ENCODE measurements around the gene SPNS3. TPM values are rescaled to one million over a fixed set of nuclear protein-coding genes. Genes with fewer than 3 reads are reported as not detected.

The SPNS3 gene
- total and polyA plus RNA-seq, 9 of the 15 experiments (the other 6 are each of a cell fraction or from before 2014, with no cell fraction given): not detected

GRCh38 chr17:4476511-4477070 lies 42.9 kb downstream of the SPNS3 start:
- no peak for FAIRE-seq
- ATAC-seq: no peak

More at GRCh38 chr17:4476511-4477070, 42.9 kb downstream of the SPNS3 start:
- no peak for TF ChIP-seq RBM14 (IDR thresholded peaks at IDR 0.05; ENCODE audit: borderline replicate concordance, insufficient read depth, low read depth, low read length)
- TF ChIP-seq FOXO4 (CRISPR knock-in tag; IDR thresholded peaks at IDR 0.05): no peak
- no peak for TF ChIP-seq PHF8 (IDR thresholded peaks at IDR 0.05; ENCODE audit: borderline replicate concordance, low read length)
- TF ChIP-seq TFAP4 (CRISPR knock-in tag; IDR thresholded peaks at IDR 0.05; ENCODE audit: borderline replicate concordance): no peak
- TF ChIP-seq RFX5 (IDR thresholded peaks at IDR 0.05; ENCODE audit: low read depth, low read length): no peak
- no peak for TF ChIP-seq CHD4 (IDR thresholded peaks at IDR 0.05; ENCODE audit: insufficient read depth, insufficient replicate concordance, low read depth, low read length, poor library complexity, severe bottlenecking)
- no peak for TF ChIP-seq KDM2B (CRISPR knock-in tag; IDR thresholded peaks at IDR 0.05)
- no peak for TF ChIP-seq SMARCA4 (IDR thresholded peaks at IDR 0.05)
- no peak for TF ChIP-seq CUX1 (CRISPR knock-in tag; IDR thresholded peaks at IDR 0.05)
- peaks cover 14 to 54% of the 10 kb centered on the region in 2 experiments; a peak in 4 of 5 replicates for H3K27me3 ChIP-seq (ENCODE audit: control insufficient read depth in 2 of 2, insufficient read depth in 2 of 2, low read length in 2 of 2)
- H3K9ac ChIP-seq (ENCODE audit: insufficient read depth in 1 of 2, low read depth in 2 of 2, low read length in 2 of 2): no peak overlapping the region
- 8% methylated on average over 13 of the region's 19 CpGs for WGBS (ENCODE audit: insufficient coverage, low coverage, missing lambda C conversion rate)
- in situ Hi-C loops (cut with MboI) (no loop called here), intact Hi-C loops (cut with micrococcal nuclease) (no loop called here)
- H4K20me1 ChIP-seq (replicated peaks; ENCODE audit: control insufficient read depth, insufficient read depth, low read length): no peaks in the 10 kb centered on the region
- H3K4me1 ChIP-seq (replicated peaks in 1 of 2; ENCODE audit: control insufficient read depth in 2 of 2, insufficient read depth in 2 of 2, low read length in 2 of 2): no peaks in the 10 kb centered on the region
- H3K27ac ChIP-seq (ENCODE audit: extremely low read depth, low read depth, low read length): no peak overlapping the region
- H3K79me2 ChIP-seq (ENCODE audit: control insufficient read depth, insufficient read depth, low read length): no peaks in the 10 kb centered on the region
- H3K4me2 ChIP-seq (ENCODE audit: insufficient read depth, low read length): no peak overlapping the region
- no peaks in the 10 kb centered on the region for H3K36me3 ChIP-seq (ENCODE audit: control insufficient read depth, insufficient read depth, low read length)
- ChIA-PET CTCF (ENCODE audit: low intra/inter-chr PET ratio) (no interaction called here), POLR2A (no interaction called here)
- H3K9me1 ChIP-seq (ENCODE audit: control insufficient read depth, insufficient read depth, low read length): no peaks in the 10 kb centered on the region
- no TSS peak for BruUV-seq (replicated peaks)
- DNase-seq (ENCODE audit: extremely low read depth in 1 of 4, low spot score in 3 of 4): no peak
- no peak overlapping the region for H2AFZ ChIP-seq (ENCODE audit: low read depth, low read length)
- H3K9me3 ChIP-seq (replicated peaks; ENCODE audit: control insufficient read depth, insufficient read depth, low read depth, low read length): no peaks in the 10 kb centered on the region
- no peak overlapping the region for H3K4me3 ChIP-seq

Measured in K562 (cell line).